ENCODE measurements around the gene KCNE1.
"Not testable (repeated sequence)": the region's sequence is repeated elsewhere in the genome, so short reads cannot be mapped to it uniquely, and the experiment has no call there.

KCNE1 gene

DNA sequence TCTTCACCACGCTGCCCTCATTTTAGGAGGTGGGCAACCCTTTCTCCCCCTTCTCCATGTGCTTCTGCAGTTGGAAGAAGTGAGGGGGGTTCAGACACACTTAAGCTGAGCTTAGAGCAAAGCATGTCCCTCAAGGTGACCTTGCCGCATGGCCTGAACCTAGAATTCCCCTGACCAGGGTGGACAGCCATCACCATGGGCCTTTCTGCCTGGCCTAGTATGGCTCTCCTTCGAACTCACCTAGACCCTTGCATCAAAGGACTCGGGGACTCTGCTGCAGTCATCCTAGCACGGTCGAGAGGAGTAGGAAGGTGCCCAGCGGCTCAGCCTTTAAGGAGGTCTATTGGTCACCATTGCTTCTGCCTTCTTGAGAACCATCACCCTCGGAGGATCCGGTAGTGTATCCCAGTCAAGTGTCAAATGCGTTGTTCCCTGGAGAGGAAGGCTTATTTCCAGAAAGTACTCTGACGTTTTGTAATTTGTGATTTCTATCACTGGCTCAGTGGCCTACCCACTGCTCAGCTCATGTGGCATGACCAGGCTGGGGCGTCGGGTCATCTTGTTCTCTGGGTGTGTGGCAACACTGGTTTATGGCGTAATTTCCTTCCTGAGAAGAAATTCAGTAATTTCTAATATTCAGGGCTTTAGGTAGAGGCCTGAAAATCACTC is at the start of gene KCNE1:
TSS of gene KCNE1 (minus strand) at position 424 of the 669 bp plus-strand sequence. CDS start 62,576 bp downstream, outside the sequence.
- DNase-seq (ENCODE audit: low read depth in 3 of 3) = no peak

DNA sequence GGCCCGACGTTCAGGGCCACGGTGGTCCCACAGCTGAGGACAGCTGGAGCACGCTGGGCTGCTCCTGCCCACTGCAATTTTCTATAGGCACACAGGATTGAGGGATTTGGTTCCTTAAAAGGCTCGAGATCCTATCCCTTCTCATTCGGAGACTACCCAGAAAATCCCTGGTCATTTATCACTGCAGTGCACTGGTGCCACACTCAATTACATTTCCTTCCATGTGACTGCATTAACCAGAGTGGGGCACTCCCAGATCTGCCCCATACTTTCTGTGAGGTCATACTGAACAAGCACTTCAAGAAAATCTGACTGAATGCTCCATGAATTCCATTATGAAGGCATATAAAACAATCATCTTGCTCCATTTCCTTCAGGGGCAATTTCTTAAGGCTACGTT is 49.8 kb upstream of the KCNE1 start:
- no peak for DNase-seq (ENCODE audit: low read depth in 3 of 3)

DNA sequence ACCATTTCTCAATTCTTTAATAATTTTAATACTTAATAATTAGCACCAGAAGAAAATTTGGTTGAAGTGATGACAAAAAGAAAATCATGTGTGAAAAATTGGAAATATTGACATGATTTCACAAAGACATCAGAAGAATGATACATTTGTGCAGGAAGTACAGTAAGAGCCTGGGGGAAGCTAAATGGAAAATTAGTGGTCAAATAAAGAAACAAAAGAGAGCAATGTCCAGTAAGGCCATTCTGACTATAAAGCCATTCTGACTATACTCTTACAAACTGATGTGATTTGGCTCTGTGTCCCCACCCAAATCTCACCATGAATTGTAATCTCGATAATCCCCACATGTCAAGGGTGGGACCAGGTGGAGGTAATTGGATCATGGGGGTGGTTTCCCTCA is 48.6 kb upstream of the KCNE1 start:
- no peak for DNase-seq (ENCODE audit: low read depth in 3 of 3)

DNA sequence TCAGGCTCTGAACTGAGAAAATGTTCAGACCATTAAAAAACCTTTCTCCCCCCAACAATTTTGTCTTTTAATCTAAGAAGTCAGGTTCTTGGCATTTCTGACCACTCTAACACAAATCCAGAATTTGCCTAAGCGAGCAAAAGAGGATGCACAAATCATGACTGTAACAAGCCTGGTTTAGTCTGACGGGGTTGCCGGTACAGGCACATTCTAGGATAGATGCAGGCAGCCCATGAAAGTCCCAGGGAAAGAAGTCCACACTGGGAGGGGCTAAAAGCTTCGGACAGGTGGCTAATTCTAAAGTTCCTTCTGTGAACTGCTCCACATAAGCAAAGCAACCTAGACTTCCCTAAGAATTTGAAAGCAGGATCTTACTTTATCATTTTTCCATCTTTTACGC is 48.0 kb upstream of the KCNE1 start:
- no peak for DNase-seq (ENCODE audit: low read depth in 3 of 3)

DNA sequence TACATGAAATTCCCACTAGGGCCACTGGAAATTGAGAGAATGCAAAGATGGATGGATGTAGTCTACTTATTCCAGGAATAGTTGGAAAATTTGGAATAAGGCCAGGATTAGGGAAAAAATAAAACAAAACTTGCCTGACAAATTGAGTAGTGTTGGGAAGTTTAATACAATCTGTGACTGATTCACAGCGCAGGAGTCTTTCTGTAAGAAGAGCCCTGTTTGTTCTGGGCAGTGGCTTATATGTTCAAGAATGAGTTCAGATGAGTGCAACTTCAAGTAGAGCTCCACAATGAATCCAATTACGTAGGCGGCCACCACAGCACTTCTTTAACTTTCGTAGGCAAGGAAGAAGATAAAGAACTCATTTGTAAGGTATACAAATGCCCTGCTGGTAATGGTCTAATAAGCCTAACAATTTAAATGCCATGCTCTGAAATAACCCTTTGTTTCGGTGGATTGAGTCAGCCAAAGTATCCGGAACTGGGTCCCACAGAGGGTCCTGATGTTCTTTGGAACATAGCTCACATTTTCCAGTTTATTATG is 47.1 kb upstream of the KCNE1 start:
- DNase-seq (ENCODE audit: low read depth in 3 of 3) = no peak

DNA sequence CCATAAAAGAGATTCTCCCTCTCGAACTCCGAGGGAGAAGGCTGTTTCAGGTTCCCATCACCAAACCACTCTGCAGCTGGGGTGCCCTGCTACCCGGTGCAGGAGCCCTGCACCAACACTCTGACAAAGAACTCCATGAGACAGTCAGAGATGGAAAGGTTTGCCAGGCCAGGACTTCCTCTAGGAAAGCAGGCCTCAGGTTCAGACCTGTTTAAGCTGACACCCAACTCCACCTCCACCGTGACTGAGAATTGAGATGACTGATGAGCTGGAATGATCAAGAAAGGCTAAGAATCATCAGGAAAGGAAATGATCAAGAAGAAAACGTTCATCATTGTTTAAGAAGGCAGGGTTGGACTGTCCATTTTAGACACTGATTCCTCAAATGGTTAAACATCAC is 46.2 kb upstream of the KCNE1 start:
- no peak for DNase-seq (ENCODE audit: low read depth in 3 of 3)

DNA sequence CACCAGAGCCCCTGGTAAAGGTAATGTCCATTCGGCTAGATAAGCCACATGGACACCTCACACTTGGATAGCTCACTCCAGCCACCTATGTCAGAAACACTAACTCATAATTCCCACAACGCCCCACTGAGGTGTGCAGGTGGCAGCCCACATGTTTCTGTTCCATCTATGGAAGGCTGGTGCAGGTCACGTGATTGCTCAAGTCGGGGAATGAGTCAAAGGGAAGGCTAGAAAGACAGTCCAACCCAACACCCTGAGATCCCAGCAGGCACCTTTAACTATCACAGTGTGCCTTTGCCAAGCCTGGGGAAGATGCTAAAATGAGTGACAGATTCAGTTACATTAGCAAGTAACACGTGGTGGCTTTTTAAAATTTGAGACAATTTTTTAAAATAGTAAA is 45.3 kb upstream of the KCNE1 start:
- DNase-seq (ENCODE audit: low read depth in 3 of 3) = no peak

DNA sequence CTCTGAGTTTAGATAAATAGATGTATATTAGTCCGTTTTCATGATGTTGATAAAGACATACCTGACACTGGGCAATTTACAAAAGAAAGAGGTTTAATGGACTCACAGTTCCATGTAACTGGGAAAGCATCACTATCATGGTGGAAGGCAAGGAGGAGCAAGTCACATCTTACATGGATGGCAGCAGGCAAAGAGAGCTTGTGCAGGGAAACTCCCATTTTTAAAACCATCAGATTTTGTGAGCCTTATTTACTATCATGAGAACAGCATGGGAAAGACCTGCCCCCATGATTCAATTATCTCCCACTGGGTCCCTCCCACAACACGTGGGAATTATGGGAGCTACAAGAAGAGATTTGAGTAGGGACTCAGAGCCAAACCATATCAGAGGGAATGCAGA is 42.7 kb upstream of the KCNE1 start:
- DNase-seq (ENCODE audit: low read depth in 3 of 3) = not testable (repeated sequence)

DNA sequence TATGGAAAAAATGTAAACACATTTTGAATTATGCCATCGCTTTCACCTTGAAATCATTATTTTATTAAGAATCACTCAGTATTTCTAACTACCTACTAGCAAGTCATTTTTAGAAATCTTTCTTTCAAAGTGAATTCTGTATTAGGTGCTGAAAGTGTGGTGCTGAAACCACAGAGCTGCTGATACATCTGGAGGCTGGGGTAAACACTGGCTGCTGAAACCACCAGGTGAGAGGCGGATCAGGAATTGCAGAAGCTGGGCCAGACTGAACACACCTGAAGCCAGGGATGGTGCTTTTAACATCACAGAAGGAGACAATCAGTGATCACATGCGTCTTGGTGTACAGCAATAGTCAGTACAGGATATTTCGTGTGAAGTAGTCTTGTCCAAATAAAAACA is 42.2 kb upstream of the KCNE1 start:
- DNase-seq (ENCODE audit: low read depth in 3 of 3) = no peak

DNA sequence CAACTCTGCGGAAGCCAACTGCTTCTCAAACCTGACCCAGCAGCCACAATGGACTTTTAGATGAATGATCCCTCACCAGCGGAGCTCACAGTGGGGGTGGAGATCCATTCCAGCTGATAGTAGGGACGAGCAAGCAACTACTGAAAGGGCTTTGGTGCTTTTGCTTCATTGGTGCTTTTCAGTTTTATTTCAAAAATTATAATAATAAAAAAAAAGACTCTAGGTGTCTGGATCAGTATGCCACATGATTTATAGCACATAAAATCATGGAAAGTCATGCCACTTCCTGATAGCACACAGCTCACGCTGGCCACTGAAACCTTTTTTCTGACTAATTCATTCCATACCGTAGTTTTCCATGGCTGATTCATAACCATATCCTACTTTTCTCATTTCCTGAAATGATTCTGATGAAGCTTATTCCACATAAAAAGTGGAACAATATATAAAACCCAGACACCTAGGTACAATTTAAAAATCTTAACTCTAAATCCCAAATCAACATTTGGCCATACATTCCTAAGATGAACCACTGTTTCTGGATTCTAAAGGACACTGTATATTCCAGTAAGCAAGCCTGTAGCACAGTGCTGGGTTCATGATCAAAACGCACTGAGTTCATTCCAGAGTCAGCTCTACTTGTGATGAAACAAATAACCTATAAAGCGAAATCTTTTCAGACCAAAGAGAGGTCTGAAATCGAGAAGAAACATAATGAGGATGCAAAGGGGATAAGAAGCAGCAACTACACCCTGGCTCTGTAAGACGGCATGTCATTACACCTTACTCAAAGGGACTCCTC is 41.3 kb upstream of the KCNE1 start:
- DNase-seq (ENCODE audit: low read depth in 3 of 3) = no peak

DNA sequence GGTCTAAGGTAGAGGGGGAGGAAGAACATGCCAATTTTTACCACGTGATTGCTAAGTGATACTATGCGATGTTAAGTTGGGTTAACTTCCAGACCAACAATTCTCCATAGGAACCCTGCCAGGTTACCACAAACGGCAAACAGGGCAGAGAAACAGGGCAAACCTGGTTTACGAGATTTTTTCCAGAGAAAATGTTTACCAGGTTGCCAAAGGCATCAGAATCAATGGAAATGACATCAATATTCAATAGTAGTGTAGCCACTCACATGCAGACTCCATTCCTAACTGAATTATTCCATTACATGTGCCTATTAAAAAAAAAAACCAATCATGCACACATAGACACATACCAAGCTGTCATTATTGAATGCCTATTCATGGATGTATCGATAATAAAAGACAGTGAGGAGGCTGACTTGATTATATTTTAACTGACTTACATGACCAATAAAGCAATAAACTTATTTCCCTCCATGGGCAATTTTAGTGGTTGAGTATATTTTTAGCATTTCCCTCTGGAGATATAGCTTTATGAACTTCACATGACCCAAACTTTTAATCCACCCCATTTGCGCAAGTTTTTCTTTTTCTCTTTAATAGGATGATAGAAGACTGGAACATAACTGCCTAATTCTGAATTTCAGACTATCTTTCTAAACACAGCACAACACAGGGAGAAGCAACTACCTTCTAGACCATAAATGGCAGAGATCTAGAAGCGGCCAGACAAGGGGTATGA is 40.5 kb upstream of the KCNE1 start:
- DNase-seq (ENCODE audit: low read depth in 3 of 3) = no peak

DNA sequence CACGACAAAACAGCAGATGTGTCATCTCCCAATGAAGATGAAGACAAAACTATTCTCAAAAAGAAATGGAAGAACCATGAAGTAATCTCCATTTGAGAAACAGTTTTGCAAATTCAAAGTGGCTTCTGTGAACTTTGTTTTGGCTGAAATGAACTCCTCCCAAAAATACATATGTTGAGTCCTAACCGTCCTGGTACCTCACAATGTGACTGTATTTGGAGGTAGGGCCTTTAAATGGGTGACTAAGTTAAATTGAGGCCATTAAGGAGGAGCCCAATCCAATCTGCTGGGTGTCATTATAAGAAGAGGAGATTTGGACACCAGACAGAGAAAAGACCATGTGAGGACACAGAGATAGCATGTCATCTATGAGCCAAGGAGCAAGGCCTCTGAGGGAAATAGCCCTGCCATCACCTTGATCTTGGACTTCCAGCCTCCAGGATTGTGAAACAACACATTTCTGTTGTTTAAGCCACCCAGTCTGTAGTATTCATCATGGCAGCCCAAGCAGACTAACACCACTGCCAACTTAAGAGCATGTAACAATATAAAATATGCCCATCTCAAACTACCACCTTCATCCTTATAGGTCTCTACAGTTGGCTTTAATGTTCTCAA is 38.3 kb upstream of the KCNE1 start:
- DNase-seq (ENCODE audit: low read depth in 3 of 3) = no peak

DNA sequence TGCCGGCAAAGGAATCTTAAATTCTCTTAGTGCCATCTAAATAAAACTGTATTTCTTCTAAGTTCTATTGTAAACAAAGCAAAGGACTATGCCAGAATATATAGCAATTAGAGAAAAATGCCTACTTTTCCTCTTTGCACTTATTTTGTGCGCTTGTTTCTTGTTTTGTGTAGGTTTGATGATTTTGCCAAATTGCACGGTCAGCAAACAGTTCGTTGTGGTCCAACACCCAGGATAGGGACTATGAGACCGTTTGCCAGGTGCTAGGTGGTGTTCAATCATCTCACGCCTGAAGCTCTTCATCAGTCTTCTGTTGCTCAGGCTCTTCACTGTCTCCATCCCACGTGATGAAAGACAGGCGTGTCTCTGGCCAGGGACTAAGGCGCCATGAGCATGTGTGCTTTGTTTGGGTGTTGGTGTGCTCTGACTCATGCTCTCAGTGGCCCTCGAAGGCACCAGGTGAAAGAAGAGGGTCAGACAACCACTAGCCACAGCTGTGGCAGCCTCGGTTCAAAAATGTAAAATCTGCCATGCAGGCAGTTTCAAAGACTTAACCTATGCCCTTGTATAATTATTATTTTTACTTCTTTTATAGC is 36.9 kb upstream of the KCNE1 start:
- no peak for DNase-seq (ENCODE audit: low read depth in 3 of 3)

DNA sequence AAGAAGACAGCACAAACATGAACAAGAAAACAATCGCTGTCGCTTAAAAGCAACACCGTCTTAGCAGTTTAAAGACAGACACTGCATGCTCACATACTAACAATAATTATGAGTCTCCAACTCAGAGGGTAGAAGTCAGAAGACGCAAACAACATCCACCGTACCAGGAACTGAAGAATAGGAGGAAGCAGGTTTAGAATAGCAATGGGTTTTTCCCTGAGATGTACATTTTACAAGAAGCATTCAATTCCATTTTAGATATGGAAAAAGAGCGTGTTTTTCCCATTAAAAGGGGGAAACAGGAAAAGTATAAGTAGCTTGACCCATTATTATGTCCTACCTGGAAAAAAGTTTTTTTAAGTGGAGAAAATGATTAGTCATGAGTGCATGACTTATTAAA is 34.5 kb upstream of the KCNE1 start:
- DNase-seq (ENCODE audit: low read depth in 3 of 3) = no peak

DNA sequence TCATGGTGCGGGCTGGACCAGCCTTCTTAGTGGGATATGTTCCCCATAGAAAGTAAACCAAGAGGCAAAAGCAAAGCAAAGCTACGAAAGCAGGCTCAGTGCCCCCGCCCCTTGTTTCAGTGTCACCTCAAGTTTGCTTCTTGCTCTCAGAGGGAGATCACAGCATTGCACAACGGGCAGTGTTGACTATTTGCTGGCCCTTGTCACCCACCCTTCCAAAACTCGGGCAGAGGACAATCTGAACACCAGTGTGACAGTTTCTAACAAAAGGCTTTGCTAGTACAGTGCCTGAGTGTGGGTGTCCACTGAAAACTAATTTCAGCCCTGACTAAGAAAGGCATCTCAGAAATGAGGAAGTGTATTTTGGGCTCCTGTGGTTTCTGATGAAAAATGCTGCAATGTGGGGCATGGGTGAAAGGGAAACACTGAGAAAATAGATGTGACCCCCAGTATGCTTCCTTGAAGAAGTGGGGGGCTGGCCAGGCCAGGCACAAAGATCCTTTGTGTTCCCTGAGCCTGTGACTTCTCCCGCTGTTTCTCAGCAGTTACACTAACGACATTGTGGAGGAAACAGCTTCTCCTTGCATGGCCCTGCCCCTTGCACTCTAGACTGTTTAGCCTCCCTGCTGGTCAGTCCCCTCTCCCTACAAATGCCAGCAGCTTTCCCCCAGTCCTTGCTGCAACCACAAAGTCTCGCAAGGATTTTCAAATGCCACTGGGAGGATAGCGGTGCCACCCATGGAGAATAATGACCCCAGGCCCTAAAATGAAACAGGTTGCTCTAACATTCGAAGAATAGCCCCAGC is 33.3 kb upstream of the KCNE1 start:
- DNase-seq (ENCODE audit: low read depth in 3 of 3) = no peak

DNA sequence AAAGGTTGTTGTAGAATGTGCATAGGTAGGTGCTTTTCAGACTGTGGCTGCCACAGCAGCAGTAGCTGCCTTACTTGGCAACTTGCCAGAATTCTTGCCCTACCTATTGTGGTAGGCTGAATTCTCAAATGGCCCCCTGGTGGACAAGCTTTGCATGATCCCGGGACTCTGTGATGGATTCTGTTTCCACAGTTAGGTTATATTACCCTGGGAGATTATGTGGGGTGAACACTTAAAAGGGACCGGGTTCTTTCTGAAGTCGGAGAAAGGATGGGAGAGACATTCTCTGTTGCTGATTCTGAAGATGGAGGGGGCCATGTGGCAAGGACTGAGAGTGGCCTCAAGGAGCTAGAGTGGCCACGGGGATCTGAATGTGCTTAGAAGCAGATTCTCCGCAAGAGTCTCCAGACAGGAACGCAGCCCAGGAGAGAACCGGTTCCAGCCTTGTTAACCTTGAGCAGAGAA is 32.1 kb upstream of the KCNE1 start:
- DNase-seq (ENCODE audit: low read depth in 3 of 3) = peak in 2 of 3 experiments; percentile 20 to 41

DNA sequence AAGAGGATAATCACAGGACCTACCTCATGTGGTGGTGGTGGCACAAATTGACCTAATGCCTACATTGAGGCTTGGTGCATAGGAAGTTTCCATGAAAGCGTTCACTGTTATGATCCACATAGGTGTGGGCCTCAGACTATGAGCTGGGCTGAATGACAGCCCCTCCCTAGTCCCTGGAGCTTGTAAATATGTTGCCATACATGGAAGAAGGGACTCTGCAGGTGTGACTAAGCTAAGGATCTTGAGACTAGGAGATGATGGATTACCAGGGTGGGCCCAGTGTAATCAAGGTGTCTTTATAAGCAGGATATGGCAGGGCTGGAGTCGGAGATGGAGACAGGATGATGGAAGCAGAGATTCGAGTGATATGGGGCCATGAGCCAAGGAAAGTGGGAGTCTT is 31.0 kb upstream of the KCNE1 start:
- no peak for DNase-seq (ENCODE audit: low read depth in 3 of 3)

DNA sequence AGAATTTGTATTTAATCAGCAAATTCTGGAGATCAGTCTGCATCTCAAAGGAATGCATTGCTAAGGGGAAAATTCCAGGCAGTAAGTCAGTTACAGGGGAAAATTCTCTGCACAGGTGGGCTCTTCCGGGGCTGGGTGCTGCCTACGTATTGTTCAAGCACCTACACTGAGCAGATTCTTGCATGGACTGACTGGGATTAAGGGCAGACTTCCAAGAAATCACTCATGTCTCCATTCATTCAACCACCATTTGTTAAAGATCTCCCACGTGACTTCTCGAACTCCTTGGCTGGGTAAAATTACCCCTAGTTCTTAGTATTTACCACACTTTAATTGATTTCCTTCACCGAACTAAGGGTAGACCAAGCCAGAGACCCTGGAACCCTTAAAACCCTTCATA is 28.2 kb upstream of the KCNE1 start:
- DNase-seq (ENCODE audit: low read depth in 3 of 3) = no peak

DNA sequence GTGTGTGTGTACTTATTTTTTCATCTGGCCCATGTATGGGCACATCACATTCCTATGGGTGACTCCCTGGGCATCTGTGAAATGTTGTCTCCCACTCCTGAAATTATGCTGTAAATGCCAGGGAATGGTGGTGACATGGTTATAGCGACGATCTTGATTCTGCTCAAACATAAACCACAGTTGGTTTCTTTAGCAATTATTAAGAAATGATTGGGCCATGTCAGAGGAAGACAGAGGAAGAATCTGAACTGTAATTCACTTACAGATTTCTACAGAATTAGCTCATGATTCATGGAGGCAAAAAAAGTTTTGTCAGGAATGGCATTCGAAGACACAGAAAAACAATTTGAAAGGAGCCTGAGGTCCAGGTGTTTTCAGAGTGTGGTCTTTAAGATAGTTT is 25.8 kb upstream of the KCNE1 start:
- DNase-seq (ENCODE audit: low read depth in 3 of 3) = no peak

DNA sequence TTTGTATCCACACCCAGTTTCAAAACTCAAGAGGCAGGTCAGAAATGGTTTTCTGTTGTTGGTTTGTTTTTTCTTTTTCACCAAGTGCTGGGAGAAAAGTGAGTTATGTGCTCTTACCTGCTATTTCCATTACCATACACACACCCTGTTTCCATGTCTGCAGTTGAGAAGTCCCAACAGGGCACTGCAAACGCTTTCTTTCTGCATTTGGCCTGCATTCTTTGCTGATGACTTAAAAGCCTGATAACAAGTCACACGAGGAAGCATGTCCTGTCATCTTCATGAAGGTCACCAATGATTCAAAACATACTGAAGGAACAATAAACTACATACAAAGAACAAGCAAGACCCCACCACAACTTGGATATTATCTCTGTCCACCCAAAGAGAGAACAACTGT is 24.8 kb upstream of the KCNE1 start:
- DNase-seq (ENCODE audit: low read depth in 3 of 3) = no peak

DNA sequence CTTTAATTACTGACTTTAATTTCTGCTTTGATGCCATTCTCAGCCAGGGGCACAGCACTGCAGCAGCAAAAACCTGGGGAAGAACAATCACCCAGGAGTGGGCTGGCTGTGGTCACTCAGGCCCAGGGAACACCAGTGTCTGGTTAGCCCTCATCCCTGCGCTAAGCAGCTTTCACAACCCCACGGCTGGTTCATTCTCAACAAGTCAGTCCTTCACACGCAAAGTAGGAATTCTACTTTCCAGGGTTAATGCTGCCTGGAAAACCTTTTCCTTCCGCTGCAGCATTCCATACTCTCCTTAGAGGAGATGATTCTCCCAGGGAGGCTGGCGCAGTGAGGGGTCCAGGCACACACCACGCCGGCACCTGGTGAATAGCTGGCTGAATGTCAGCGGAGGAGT is 24.3 kb upstream of the KCNE1 start:
- no peak for DNase-seq (ENCODE audit: low read depth in 3 of 3)
